HG03064 (cell line): ENCODE results near the gene FKBP10.
"Not testable (repeated sequence)": the region's sequence is repeated elsewhere in the genome, so short reads cannot be mapped to it uniquely, and the experiment has no call there.

Experiments
- ATAC-seq: cut with Tn5 transposase; IDR thresholded peaks from one replicate; pipeline ENCODE4 v1.9.1; 2021; ENCODE audit warnings: low read depth; ENCODE audit not compliant: unreplicated experiment

The FKBP10 gene

GRCh38 chr17:41812381-41813151 lies at the start of gene FKBP10:
Gene FKBP10 (plus strand): TSS chr17:41813004. CDS start chr17:41813035, 31 bp downstream.
- ATAC-seq, result no peak

- no peak for ATAC-seq
Observed at GRCh38 chr17:41763327-41763726, 49.5 kb upstream of the FKBP10 start.

- no peak for ATAC-seq
Observed at GRCh38 chr17:41766135-41766534, 46.7 kb upstream of the FKBP10 start.

- ATAC-seq, result no peak
Observed at GRCh38 chr17:41767324-41768042, 45.3 kb upstream of the FKBP10 start.

- ATAC-seq, result no peak
Observed at GRCh38 chr17:41768682-41769288, 44.0 kb upstream of the FKBP10 start.

GRCh38 chr17:41769346-41769862 lies 43.4 kb upstream of the FKBP10 start:
- ATAC-seq, result no peak

- ATAC-seq, result no peak
Observed at GRCh38 chr17:41769985-41770384, 42.8 kb upstream of the FKBP10 start.

GRCh38 chr17:41771389-41772206 lies 41.2 kb upstream of the FKBP10 start:
- no peak for ATAC-seq

GRCh38 chr17:41772218-41772585 lies 40.6 kb upstream of the FKBP10 start:
- no peak for ATAC-seq

GRCh38 chr17:41772586-41773189 lies 40.1 kb upstream of the FKBP10 start:
- ATAC-seq, result no peak

- no peak for ATAC-seq
Observed at GRCh38 chr17:41773190-41773588, 39.6 kb upstream of the FKBP10 start.

- no peak for ATAC-seq
Observed at GRCh38 chr17:41773731-41774193, 39.0 kb upstream of the FKBP10 start.

GRCh38 chr17:41775394-41776226 lies 37.2 kb upstream of the FKBP10 start:
- ATAC-seq, result no peak

- ATAC-seq, result not testable (repeated sequence)
Observed at GRCh38 chr17:41776262-41776900, 36.4 kb upstream of the FKBP10 start.

- ATAC-seq, result no peak
Observed at GRCh38 chr17:41777157-41777573, 35.6 kb upstream of the FKBP10 start.

GRCh38 chr17:41777574-41778188 lies 35.1 kb upstream of the FKBP10 start:
- no peak for ATAC-seq

- no peak for ATAC-seq
Observed at GRCh38 chr17:41779954-41780353, 32.9 kb upstream of the FKBP10 start.

- ATAC-seq, result no peak
Observed at GRCh38 chr17:41781404-41782110, 31.2 kb upstream of the FKBP10 start.
